Suprapubic skin (tissue), 4 donors: ENCODE data around the gene AKAP13.

ENCODE experiments used
- CTCF ChIP-seq, 2 donors: fragments of 200-600 bp in 1 of 2; fragments of 450-650 bp in 1 of 2; sonication (generic) in 1 of 2; IDR thresholded peaks; one replicate each; pipeline ENCODE4 v1.5.1; 2016 to 2019; ENCODE audit warnings: antibody characterized with exemption in 2 of 2, mild to moderate bottlenecking in 1 of 2, moderate library complexity in 1 of 2
- POLR2A ChIP-seq, 2 donors: fragments of 450-650 bp; IDR thresholded peaks; one replicate each; pipeline ENCODE4 v1.6.1; 2017; ENCODE audit warnings: antibody characterized with exemption in 2 of 2, mild to moderate bottlenecking in 2 of 2, moderate library complexity in 2 of 2
- POLR2AphosphoS5 ChIP-seq, 3 donors: sonication (generic); formaldehyde crosslinking; IDR thresholded peaks; one replicate each; pipeline ENCODE4 v1.6.1; 2017; ENCODE audit warnings: antibody characterized with exemption in 3 of 3

GRCh38 chr15:85542488-85542887, 162.1 kb downstream of the AKAP13 start:
- no peak for TF ChIP-seq POLR2A (IDR thresholded peaks at IDR 0.05)
- TF ChIP-seq CTCF (IDR thresholded peaks at IDR 0.05): no peak
- no peak for TF ChIP-seq POLR2AphosphoS5 (IDR thresholded peaks at IDR 0.05)
